ENCODE measurements around the gene POLR2A.

DNA sequence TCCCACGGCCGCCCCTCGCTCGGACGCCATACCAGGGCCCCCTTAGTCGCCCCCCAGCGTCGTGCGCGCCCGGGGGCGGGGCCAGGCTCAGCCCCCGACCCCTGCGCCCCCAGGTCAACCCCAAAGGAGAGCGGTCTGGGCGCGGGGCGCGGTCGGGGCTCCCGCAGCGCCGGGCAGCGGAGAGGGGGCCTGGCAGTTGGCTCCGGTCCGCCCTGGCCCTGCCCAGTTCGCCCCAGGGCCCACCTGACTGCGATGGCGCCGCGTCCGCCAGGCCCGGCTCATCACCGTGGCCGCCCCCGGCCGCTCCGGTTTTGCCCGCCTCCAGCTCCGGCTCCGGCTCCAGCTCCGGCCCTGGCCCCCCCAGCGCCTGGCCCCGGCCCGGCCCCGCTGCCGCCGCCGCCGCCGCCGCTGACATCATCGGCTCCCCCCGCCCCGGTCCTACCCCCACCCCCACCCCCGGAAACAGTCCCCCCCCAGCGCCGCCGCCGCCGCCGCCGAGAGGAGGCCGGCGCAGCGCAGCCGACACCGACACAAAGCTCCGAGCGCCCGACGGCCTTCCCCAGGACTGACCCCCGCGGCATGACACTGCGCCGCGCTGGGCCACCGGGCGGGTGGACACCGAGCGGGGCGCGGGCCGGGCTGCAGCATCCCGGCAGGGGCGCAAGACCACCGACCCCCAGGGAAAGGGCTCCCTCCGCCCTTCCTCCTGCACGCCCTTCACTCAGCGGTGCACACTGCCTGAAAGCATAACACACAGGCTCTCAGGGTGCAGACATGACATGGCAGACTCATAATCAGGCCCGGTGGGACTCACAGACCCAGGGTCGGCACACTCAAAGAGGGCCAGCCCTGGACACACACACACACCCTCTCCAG is 4.7 kb upstream of the POLR2A start, which contains the start of gene ZBTB4:
- no peak for TF ChIP-seq EZH2phosphoT487 (IDR thresholded peaks at IDR 0.05; ENCODE audit: insufficient read depth, low read depth)
- TF ChIP-seq EZH2 (IDR thresholded peaks at IDR 0.05; ENCODE audit: insufficient read depth, poor library complexity, severe bottlenecking) = no peak
